Esophagus muscularis mucosa (tissue), 4 donors: ENCODE measurements around the gene HSD11B1. TPM values are rescaled to one million over a fixed set of nuclear protein-coding genes. Genes with fewer than 3 reads are reported as not detected.

Source experiments
- DNase-seq: peaks from one replicate; pipeline ENCODE4 v3.0.0-alpha.2; 2017; ENCODE audit errors: extremely low spot score
- H3K27ac ChIP-seq, 4 donors: fragments of 200-600 bp; sonication (generic); replicated peaks in 1 of 4; 1 replicate in 3 of 4; 2 replicates in 1 of 4; pipeline ENCODE4 v1.5.1; 2016 to 2019; ENCODE audit warnings: mild to moderate bottlenecking in 1 of 4
- H3K27me3 ChIP-seq, 4 donors: fragments of 200-600 bp; sonication (generic); one replicate each; pipeline versions ENCODE4 v1.5.1 to v1.6.0; 2016 to 2019
- H3K36me3 ChIP-seq, 4 donors: fragments of 200-600 bp; sonication (generic); one replicate each; pipeline ENCODE4 v1.5.1; 2016 to 2019
- H3K4me1 ChIP-seq, 4 donors: fragments of 200-600 bp; sonication (generic); one replicate each; pipeline ENCODE4 v1.5.1; 2016 to 2019
- H3K4me3 ChIP-seq, 4 donors: fragments of 200-600 bp; sonication (generic); 1 replicate in 2 of 4; 2 replicates in 2 of 4; pipeline ENCODE4 v1.5.1; 2016 to 2019; ENCODE audit warnings: mild to moderate bottlenecking in 4 of 4, moderate library complexity in 1 of 4
- H3K9me3 ChIP-seq, 4 donors: fragments of 200-600 bp; sonication (generic); 1 replicate in 3 of 4; 2 replicates in 1 of 4; pipeline ENCODE4 v1.5.1; 2016 to 2019
- EP300 ChIP-seq: sonication (generic); formaldehyde crosslinking; IDR thresholded peaks from one replicate; pipeline ENCODE4 v1.6.1; 2017; ENCODE audit warnings: antibody characterized with exemption
- POLR2A ChIP-seq: fragments of 450-650 bp; IDR thresholded peaks from one replicate; pipeline ENCODE4 v1.6.1; 2017; ENCODE audit warnings: antibody characterized with exemption, moderate library complexity, mild to moderate bottlenecking, low read depth
- POLR2AphosphoS5 ChIP-seq, 2 donors: sonication (generic); formaldehyde crosslinking; IDR thresholded peaks; one replicate each; pipeline ENCODE4 v1.6.1; 2017; ENCODE audit warnings: antibody characterized with exemption in 2 of 2
- WGBS: methylation state at CpG from one replicate; pipeline ENCODE4 v1.1.5; 2018; 5-methylcytosine and 5-hydroxymethylcytosine counted together
- intact Hi-C: fragments of 100-400 bp; cut with DNase I; formaldehyde crosslinking; loops from one replicate; pipeline ENCODE4 v1.15.1; 2023
- total RNA-seq, 4 donors: library from RNA; depleted of rRNA; stranded (reverse); fragments of >200 nt; gene quantifications; one replicate each; pipeline versions ENCODE4 v1.1.0 to v1.2.1, GENCODE V29; 2016
- TF ChIP-seq, protein P1 (sequence below), 3 experiments: fragments of 200-600 bp in 2 of 3; fragments of 450-650 bp in 1 of 3; sonication (generic) in 2 of 3; IDR thresholded peaks; one replicate each; pipeline ENCODE4 v1.5.1; 2017 to 2019; ENCODE audit warnings: antibody characterized with exemption in 3 of 3, mild to moderate bottlenecking in 2 of 3, moderate library complexity in 1 of 3

HSD11B1 gene
- total RNA-seq, 4 donors from 2014 or later = 5.0 to 17.2 (median 6.2) TPM

DNA sequence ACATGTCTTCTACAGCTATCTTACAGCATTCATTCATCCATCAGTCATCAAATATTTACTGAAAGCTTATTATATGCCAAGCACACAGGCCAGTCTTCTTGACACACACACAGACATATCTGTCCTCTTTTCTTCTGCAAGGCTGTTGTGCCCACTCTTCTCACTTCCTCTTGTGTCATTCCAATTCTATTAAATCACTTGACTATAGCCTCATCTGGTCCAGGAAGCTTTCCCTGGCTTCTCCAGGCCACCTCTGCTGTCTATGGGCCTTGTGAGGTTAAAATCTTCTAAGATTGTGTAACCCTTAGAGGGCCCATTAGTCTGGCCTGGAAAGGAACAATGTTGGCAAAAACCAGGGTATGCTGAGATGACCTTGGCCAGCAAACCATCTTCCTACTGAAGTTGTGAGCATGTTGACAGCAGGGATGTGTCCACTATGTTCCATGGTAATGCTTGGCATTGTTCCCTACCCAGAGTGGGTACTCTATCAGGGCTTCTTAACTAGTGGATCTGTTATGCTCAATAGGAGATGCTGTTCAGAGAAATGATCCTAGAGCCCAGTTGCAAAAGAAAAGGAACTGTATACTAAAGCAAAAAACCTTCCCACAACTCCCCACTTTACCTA is 56.5 kb downstream of the HSD11B1 start:
- Histone ChIP-seq H3K36me3 (no peaks in the 10 kb centered on the region), H3K4me1 (peaks cover 0 to 6% (median 2%) of the 10 kb centered on the region in 4 donors), H3K27ac (no peak overlapping the region), H3K27me3 (no peaks in the 10 kb centered on the region), H3K4me3 (no peak overlapping the region), H3K9me3 (no peaks in the 10 kb centered on the region)
- intact Hi-C loops = no loop called here
- no peak for DNase-seq
- TF ChIP-seq POLR2A (no peak), POLR2AphosphoS5 (IDR thresholded peaks at IDR 0.05) (no peak), EP300 (no peak)
- TF ChIP-seq, protein P1, sequence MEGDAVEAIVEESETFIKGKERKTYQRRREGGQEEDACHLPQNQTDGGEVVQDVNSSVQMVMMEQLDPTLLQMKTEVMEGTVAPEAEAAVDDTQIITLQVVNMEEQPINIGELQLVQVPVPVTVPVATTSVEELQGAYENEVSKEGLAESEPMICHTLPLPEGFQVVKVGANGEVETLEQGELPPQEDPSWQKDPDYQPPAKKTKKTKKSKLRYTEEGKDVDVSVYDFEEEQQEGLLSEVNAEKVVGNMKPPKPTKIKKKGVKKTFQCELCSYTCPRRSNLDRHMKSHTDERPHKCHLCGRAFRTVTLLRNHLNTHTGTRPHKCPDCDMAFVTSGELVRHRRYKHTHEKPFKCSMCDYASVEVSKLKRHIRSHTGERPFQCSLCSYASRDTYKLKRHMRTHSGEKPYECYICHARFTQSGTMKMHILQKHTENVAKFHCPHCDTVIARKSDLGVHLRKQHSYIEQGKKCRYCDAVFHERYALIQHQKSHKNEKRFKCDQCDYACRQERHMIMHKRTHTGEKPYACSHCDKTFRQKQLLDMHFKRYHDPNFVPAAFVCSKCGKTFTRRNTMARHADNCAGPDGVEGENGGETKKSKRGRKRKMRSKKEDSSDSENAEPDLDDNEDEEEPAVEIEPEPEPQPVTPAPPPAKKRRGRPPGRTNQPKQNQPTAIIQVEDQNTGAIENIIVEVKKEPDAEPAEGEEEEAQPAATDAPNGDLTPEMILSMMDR (IDR thresholded peaks at IDR 0.05) = no peak

- DNase-seq = no peak
- intact Hi-C loops = no loop called here
- Histone ChIP-seq H3K4me1 (peaks cover 23 to 40% (median 29%) of the 10 kb centered on the region in 4 donors), H3K27me3 (no peaks in the 10 kb centered on the region), H3K36me3 (no peaks in the 10 kb centered on the region), H3K4me3 (no peak overlapping the region), H3K27ac (no peak overlapping the region), H3K9me3 (no peaks in the 10 kb centered on the region)
- WGBS = 66% methylated on average over 2 of the region's 2 CpGs
- TF ChIP-seq POLR2AphosphoS5 (IDR thresholded peaks at IDR 0.05) = no peak
- TF ChIP-seq POLR2A = no peak
- TF ChIP-seq, protein P1 (IDR thresholded peaks at IDR 0.05) = no peak
- TF ChIP-seq EP300 = no peak
Measured at GRCh38 chr1:209766051-209766450, 61.4 kb downstream of the HSD11B1 start.

GRCh38 chr1:209767096-209767495 is 62.5 kb downstream of the HSD11B1 start:
- Histone ChIP-seq H3K27me3 (no peaks in the 10 kb centered on the region), H3K4me3 (no peak overlapping the region), H3K4me1 (peaks cover 23 to 41% (median 35%) of the 10 kb centered on the region in 4 donors), H3K9me3 (no peaks in the 10 kb centered on the region), H3K36me3 (no peaks in the 10 kb centered on the region), H3K27ac (no peak overlapping the region)
- intact Hi-C loops = no loop called here
- DNase-seq = no peak
- no peak for TF ChIP-seq EP300
- TF ChIP-seq POLR2A = no peak
- TF ChIP-seq POLR2AphosphoS5 (IDR thresholded peaks at IDR 0.05) = no peak
- TF ChIP-seq, protein P1 (IDR thresholded peaks at IDR 0.05) = no peak

DNA sequence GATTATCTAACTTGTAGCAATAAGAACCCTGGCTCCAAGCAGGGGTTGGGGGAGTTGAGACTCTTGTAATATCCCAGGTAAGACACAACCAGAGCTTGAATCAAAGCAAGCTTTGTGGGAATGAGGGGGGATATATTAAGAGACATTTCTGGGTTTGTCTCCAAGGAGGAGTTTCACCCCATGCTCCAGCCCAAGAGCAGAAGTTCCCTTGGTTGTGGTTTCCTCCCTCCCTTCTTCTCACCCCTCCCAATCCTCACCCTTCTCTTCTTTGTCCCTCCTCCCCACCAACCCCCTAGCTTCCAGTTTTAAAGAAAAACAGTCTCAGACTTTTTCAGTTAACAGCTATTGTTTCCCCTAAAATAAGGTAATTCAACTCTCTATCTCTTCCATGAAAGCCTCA is 63.1 kb downstream of the HSD11B1 start:
- Histone ChIP-seq H3K27ac (no peak overlapping the region), H3K27me3 (no peaks in the 10 kb centered on the region), H3K36me3 (no peaks in the 10 kb centered on the region), H3K9me3 (no peaks in the 10 kb centered on the region), H3K4me1 (peaks cover 23 to 44% (median 40%) of the 10 kb centered on the region in 4 donors), H3K4me3 (no peak overlapping the region)
- no peak for TF ChIP-seq POLR2AphosphoS5 (IDR thresholded peaks at IDR 0.05)
- DNase-seq = no peak
- intact Hi-C loops = no loop called here

DNA sequence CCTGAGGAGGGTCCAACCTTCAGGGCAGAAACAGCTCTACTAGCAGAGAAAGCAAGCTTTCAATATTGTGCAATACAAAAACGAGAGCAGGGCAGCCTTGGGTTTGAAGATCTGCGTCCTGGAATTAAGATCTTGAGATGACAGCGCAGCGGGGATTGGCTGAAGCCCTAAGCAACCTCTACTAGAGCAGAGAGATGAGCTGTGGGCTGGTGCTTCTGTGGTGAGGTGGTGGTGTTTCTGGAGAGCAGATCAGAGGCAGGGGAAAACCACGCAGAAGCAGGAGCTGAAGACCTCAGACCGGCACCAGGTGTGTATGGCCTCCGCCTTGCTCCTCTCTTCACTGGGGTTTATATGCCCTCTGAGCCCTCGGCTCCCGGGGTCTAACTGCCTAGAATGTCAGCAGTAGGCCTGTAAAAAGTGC is 63.7 kb downstream of the HSD11B1 start:
- H3K27ac ChIP-seq = peak overlapping the region; percentile 67 to 83 (median 74)
- no peak for DNase-seq
- H3K9me3 ChIP-seq = no peaks in the 10 kb centered on the region
- TF ChIP-seq POLR2AphosphoS5 (IDR thresholded peaks at IDR 0.05) = no peak
- H3K4me3 ChIP-seq = peak overlapping the region in 3 of 4 donors; percentile 17 to 23 (median 22)
- no peaks in the 10 kb centered on the region for H3K36me3 ChIP-seq
- H3K27me3 ChIP-seq = no peaks in the 10 kb centered on the region
- intact Hi-C loops = no loop called here
- H3K4me1 ChIP-seq = peaks cover 23 to 44% (median 40%) of the 10 kb centered on the region in 4 donors
- 73% methylated on average over 5 of the region's 9 CpGs for WGBS
